CD4-positive, alpha-beta T cell (primary cell): ENCODE data around the gene SLC24A3. TPM values are rescaled to one million over a fixed set of nuclear protein-coding genes. Genes with fewer than 3 reads are reported as not detected.

Source experiments
- ATAC-seq: fragments of 200-7000 bp; cut with Tn5 transposase; one replicate; pipeline ENCODE4 v1.10.0; 2022; ENCODE audit warnings: mild to moderate bottlenecking; ENCODE audit not compliant: poor library complexity
- CTCF ChIA-PET: fragments of 350-600 bp; sonication (Branson Sonifier 250); formaldehyde crosslinking; loops from one replicate; lab custom pipeline; 2021; ENCODE audit warnings: antibody characterized with exemption, inconsistent platforms; lab: Charles Lee
- POLR2A ChIA-PET: fragments of 350-600 bp; sonication (Branson Sonifier 250); formaldehyde crosslinking; loops from one replicate; lab custom pipeline; 2021; ENCODE audit warnings: antibody characterized with exemption, inconsistent platforms; lab: Charles Lee
- DNase-seq, 14 experiments: peaks; one replicate each; pipeline ENCODE4 v3.0.0-alpha.2; 2013 to 2020; ENCODE audit warnings: mixed read lengths in 2 of 14
- H3K27ac ChIP-seq, 2 donors: one replicate each; pipeline versions ENCODE4 v1.5.1 to v1.7.0; 2013; ENCODE audit warnings: low read length in 2 of 2, low read depth in 1 of 2, mild to moderate bottlenecking in 1 of 2
- H3K27me3 ChIP-seq, 2 experiments: 1 replicate in 1 of 2; 2 replicates in 1 of 2; pipeline versions ENCODE4 v1.6.1 to v1.7.0; 2013; ENCODE audit warnings: low read length in 2 of 2, control low read depth in 1 of 2, mild to moderate bottlenecking in 1 of 2, moderate library complexity in 1 of 2; ENCODE audit not compliant: insufficient read depth in 2 of 2, control insufficient read depth in 1 of 2
- H3K36me3 ChIP-seq: one replicate; pipeline ENCODE4 v1.6.1; 2013; ENCODE audit warnings: low read length, control low read depth; ENCODE audit not compliant: insufficient read depth
- H3K4me1 ChIP-seq: one replicate; pipeline ENCODE4 v1.6.1; 2013; ENCODE audit warnings: low read length, control low read depth; ENCODE audit not compliant: insufficient read depth
- H3K4me3 ChIP-seq: one replicate; pipeline ENCODE4 v1.5.1; 2013; ENCODE audit warnings: mild to moderate bottlenecking, low read length, moderate library complexity
- H3K9me3 ChIP-seq, 2 experiments: 1 replicate in 1 of 2; 2 replicates in 1 of 2; pipeline versions ENCODE4 v1.6.1 to v1.7.0; 2013; ENCODE audit warnings: low read length in 2 of 2, mild to moderate bottlenecking in 2 of 2, control low read depth in 1 of 2, moderate library complexity in 1 of 2; ENCODE audit not compliant: control insufficient read depth in 1 of 2, insufficient read depth in 1 of 2
- H3K27ac Mint-ChIP-seq: one replicate; pipeline ENCODE4 v1.8.0; 2020; ENCODE audit warnings: mixed read lengths
- H3K27me3 Mint-ChIP-seq: one replicate; pipeline ENCODE4 v1.8.0; 2021; ENCODE audit warnings: mixed read lengths
- H3K36me3 Mint-ChIP-seq: one replicate; pipeline ENCODE4 v1.8.0; 2021; ENCODE audit warnings: low read depth, mixed read lengths
- H3K4me1 Mint-ChIP-seq: one replicate; pipeline ENCODE4 v1.8.0; 2021; ENCODE audit warnings: low read depth, mixed read lengths
- H3K4me3 Mint-ChIP-seq: one replicate; pipeline ENCODE4 v1.8.0; 2020; ENCODE audit warnings: mild to moderate bottlenecking, mixed read lengths
- H3K9me3 Mint-ChIP-seq: one replicate; pipeline ENCODE4 v1.8.0; 2020; ENCODE audit warnings: mixed read lengths
- intact Hi-C, 2 experiments: fragments of 100-400 bp; cut with DNase I in 1 of 2; cut with micrococcal nuclease in 1 of 2; formaldehyde crosslinking; loops; one replicate each; pipeline versions ENCODE4 v1.15.1 to v1.9.0; 2023 to 2025; cut with DNase I, micrococcal nuclease
- total RNA-seq, 174 experiments: library from RNA in 2 of 174; stranded (reverse) in 2 of 174; gene quantifications; one replicate each; pipeline ENCODE4 v1.2.3 and lab custom pipeline; 2021 to 2026
- TF ChIP-seq, protein P1 (sequence below): fragments of 200-600 bp; IDR thresholded peaks from one replicate; pipeline ENCODE4 v1.8.0; 2022; ENCODE audit warnings: antibody characterized with exemption, mild to moderate bottlenecking

SLC24A3 gene
- total RNA-seq, 2 experiments from 2014 or later = not detected

DNA sequence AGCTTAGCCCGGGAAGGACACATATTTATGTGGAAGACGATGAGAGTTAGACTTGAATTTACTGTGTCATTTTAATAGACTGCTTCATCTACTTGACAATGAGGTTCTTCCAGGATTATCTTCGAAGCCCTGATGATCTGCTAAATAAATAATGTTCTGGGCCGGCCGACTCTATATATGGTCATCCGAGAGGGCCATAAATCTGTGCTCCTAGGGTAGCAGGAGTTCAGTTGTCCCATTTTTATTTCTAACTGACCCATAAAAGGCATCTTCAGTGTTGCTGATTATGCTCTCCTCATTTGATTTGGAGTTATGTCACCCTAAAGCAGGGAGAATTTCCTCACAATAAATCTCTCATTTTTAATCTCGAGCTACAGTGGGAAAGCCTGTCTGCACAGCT lies 217.1 kb downstream of the SLC24A3 start:
- H3K4me1 Mint-ChIP-seq = no peaks in the 10 kb centered on the region
- H3K4me3 ChIP-seq = no peak overlapping the region
- no peaks in the 10 kb centered on the region for H3K36me3 ChIP-seq
- H3K9me3 ChIP-seq = no peaks in the 10 kb centered on the region
- TF ChIP-seq, protein P1, sequence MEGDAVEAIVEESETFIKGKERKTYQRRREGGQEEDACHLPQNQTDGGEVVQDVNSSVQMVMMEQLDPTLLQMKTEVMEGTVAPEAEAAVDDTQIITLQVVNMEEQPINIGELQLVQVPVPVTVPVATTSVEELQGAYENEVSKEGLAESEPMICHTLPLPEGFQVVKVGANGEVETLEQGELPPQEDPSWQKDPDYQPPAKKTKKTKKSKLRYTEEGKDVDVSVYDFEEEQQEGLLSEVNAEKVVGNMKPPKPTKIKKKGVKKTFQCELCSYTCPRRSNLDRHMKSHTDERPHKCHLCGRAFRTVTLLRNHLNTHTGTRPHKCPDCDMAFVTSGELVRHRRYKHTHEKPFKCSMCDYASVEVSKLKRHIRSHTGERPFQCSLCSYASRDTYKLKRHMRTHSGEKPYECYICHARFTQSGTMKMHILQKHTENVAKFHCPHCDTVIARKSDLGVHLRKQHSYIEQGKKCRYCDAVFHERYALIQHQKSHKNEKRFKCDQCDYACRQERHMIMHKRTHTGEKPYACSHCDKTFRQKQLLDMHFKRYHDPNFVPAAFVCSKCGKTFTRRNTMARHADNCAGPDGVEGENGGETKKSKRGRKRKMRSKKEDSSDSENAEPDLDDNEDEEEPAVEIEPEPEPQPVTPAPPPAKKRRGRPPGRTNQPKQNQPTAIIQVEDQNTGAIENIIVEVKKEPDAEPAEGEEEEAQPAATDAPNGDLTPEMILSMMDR = no peak
- H3K36me3 Mint-ChIP-seq = no peaks in the 10 kb centered on the region
- ChIA-PET POLR2A (no interaction called here), CTCF (no interaction called here)
- H3K4me1 ChIP-seq = no peaks in the 10 kb centered on the region
- H3K27ac ChIP-seq = no peak overlapping the region
- no peak for DNase-seq
- no peaks in the 10 kb centered on the region for H3K27me3 ChIP-seq
- ATAC-seq = no peak
- no peaks in the 10 kb centered on the region for H3K27me3 Mint-ChIP-seq
- no peak overlapping the region for H3K4me3 Mint-ChIP-seq
- no peaks in the 10 kb centered on the region for H3K9me3 Mint-ChIP-seq
- H3K27ac Mint-ChIP-seq = no peak overlapping the region
- intact Hi-C loops = no loop called here

DNA sequence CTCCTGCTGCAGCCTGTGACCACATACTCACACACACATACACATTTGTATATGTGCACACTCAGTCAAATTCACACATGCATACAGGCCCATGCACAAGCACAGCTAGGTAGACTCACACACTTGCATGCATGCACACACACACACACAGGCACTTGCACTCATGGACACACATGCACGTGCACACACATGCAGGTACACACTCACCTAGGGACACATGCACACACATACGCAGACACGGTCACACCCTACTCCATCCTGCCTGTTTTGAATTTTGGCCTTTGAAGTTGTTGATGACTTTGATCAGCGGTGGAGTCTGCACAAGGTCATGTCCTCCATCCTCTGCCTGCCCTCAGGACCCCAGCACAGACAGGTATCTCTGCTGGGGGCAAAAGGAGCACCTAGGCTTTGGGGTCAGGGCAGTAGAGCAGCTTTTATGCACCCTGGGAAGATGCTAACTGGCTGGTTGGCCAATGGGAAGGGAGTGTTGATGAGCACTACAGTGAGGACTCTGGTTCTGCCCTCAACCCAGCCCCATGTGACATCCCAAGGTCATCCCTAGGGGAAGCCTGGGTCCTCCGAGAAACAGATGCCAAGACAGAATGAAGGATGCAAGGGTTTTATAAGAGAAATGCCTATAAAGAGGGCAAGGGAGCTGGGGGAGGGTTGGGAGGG lies 218.3 kb downstream of the SLC24A3 start:
- H3K27me3 Mint-ChIP-seq = no peaks in the 10 kb centered on the region
- no peak overlapping the region for H3K4me3 Mint-ChIP-seq
- Histone ChIP-seq H3K4me3 (no peak overlapping the region), H3K27me3 (no peaks in the 10 kb centered on the region), H3K36me3 (no peaks in the 10 kb centered on the region), H3K27ac (no peak overlapping the region), H3K4me1 (no peaks in the 10 kb centered on the region), H3K9me3 (no peaks in the 10 kb centered on the region)
- intact Hi-C loops = no loop called here
- no peak for ATAC-seq
- no peaks in the 10 kb centered on the region for H3K9me3 Mint-ChIP-seq
- H3K27ac Mint-ChIP-seq = no peak overlapping the region
- H3K4me1 Mint-ChIP-seq = no peaks in the 10 kb centered on the region
- no peaks in the 10 kb centered on the region for H3K36me3 Mint-ChIP-seq
- ChIA-PET POLR2A (no interaction called here), CTCF (no interaction called here)
- DNase-seq = no peak
- TF ChIP-seq, protein P1 = no peak

DNA sequence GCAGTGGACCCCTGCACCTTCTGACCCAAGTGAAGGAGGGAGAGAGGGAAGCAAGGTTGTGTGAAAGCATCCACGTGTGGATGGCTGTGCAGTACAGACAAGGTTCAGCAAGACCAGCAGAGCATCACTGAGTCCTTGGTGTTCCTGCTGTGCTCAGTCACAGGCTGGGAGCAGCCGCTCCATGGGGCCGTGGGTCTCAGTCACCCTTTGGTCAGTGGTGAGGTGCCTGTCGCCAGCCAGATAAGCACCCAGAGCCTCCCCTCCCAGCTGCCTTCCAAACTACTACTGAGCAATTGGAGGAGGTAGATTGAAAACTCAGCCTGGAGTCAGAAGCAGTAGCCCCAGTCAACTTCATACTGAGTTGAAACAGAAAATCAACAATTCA lies 218.9 kb downstream of the SLC24A3 start:
- ATAC-seq (no peak), DNase-seq (no peak)
- no peaks in the 10 kb centered on the region for H3K4me1 ChIP-seq
- Mint-ChIP-seq H3K36me3 (no peaks in the 10 kb centered on the region), H3K4me1 (no peaks in the 10 kb centered on the region), H3K9me3 (no peaks in the 10 kb centered on the region), H3K27ac (no peak overlapping the region), H3K4me3 (no peak overlapping the region), H3K27me3 (no peaks in the 10 kb centered on the region)
- no peaks in the 10 kb centered on the region for H3K27me3 ChIP-seq
- no peaks in the 10 kb centered on the region for H3K36me3 ChIP-seq
- ChIA-PET CTCF (no interaction called here), POLR2A (no interaction called here)
- intact Hi-C loops = no loop called here
- TF ChIP-seq, protein P1 = no peak
- H3K4me3 ChIP-seq = no peak overlapping the region
- H3K9me3 ChIP-seq = no peaks in the 10 kb centered on the region
- no peak overlapping the region for H3K27ac ChIP-seq
